ENCODE results near the gene EYS.

DNA sequence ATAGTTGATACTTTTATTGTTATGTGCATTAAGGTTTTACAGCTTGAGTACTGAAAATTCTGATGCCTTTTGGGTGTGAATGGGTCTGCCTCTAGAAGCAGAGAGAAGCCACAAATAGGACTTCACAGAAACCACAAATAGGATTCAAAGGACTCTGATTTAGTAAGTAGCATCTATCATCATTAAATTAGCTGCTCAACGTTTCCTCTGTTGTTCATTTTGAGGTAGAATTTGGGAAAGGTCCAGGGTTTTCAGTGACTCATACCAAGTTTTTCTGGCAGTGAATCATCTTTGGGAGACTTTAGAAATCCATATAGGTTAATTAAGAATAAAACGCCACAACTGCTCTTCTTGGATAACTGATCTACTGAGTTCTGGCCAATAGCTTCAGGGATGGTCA, 1966.3 kb downstream of the EYS start:
- TF ChIP-seq, protein P1, sequence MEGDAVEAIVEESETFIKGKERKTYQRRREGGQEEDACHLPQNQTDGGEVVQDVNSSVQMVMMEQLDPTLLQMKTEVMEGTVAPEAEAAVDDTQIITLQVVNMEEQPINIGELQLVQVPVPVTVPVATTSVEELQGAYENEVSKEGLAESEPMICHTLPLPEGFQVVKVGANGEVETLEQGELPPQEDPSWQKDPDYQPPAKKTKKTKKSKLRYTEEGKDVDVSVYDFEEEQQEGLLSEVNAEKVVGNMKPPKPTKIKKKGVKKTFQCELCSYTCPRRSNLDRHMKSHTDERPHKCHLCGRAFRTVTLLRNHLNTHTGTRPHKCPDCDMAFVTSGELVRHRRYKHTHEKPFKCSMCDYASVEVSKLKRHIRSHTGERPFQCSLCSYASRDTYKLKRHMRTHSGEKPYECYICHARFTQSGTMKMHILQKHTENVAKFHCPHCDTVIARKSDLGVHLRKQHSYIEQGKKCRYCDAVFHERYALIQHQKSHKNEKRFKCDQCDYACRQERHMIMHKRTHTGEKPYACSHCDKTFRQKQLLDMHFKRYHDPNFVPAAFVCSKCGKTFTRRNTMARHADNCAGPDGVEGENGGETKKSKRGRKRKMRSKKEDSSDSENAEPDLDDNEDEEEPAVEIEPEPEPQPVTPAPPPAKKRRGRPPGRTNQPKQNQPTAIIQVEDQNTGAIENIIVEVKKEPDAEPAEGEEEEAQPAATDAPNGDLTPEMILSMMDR (IDR thresholded peaks at IDR 0.05): no peak
- TF ChIP-seq EP300 (IDR thresholded peaks at IDR 0.05) (no peak), POLR2A (IDR thresholded peaks at IDR 0.05) (no peak)

Measured in stomach (tissue), 4 donors.